Left lobe of liver (tissue), 2 donors: ENCODE data around the gene ZC3H7B. TPM values are rescaled to one million over a fixed set of nuclear protein-coding genes. Genes with fewer than 3 reads are reported as not detected.
"Not testable (repeated sequence)": the region's sequence is repeated elsewhere in the genome, so short reads cannot be mapped to it uniquely, and the experiment has no call there.

Experiments used
- ATAC-seq: fragments of 200-7000 bp; cut with Tn5 transposase; one replicate; pipeline ENCODE4 v1.9.1; 2020; ENCODE audit warnings: mild to moderate bottlenecking, moderate library complexity
- DNase-seq: peaks from one replicate; pipeline ENCODE4 v3.0.0-alpha.2; 2020; ENCODE audit warnings: low spot score
- total RNA-seq: library from RNA; stranded (reverse); gene quantifications from one replicate; pipeline ENCODE4 v1.2.1, GENCODE V29; 2021
- donor health status: DM: no; HTN: no; CAD: no; lungs with moderate emphysema.
- donor health status: DM: no; HTN: yes; CAD: no.

Gene ZC3H7B
- 53.8 TPM for total RNA-seq

GRCh38 chr22:41301085-41302020 is at the start of gene ZC3H7B:
ZC3H7B (plus strand) TSS chr22:41301525; CDS start chr22:41320661, 19,136 bp downstream.
- ATAC-seq (peak; percentile 95), DNase-seq (peak; percentile 82)

- ATAC-seq (no peak), DNase-seq (no peak)
Observed at GRCh38 chr22:41252365-41252764, 49.0 kb upstream of the ZC3H7B start.

- no peak for DNase-seq
- ATAC-seq = no peak
Observed at GRCh38 chr22:41254230-41254629, 47.1 kb upstream of the ZC3H7B start.

GRCh38 chr22:41256254-41257253 is 44.8 kb upstream of the ZC3H7B start:
- no peak for DNase-seq
- ATAC-seq = no peak

GRCh38 chr22:41257696-41258095 is 43.6 kb upstream of the ZC3H7B start:
- ATAC-seq = no peak
- no peak for DNase-seq

- ATAC-seq, DNase-seq: not testable (repeated sequence)
Observed at GRCh38 chr22:41259756-41260155, 41.6 kb upstream of the ZC3H7B start.

GRCh38 chr22:41260871-41261270 is 40.5 kb upstream of the ZC3H7B start:
- ATAC-seq (no peak), DNase-seq (no peak)

GRCh38 chr22:41261541-41262249 is 39.6 kb upstream of the ZC3H7B start:
- DNase-seq = no peak
- peak; percentile 72 for ATAC-seq

- ATAC-seq = no peak
- no peak for DNase-seq
Observed at GRCh38 chr22:41262250-41262765, 39.0 kb upstream of the ZC3H7B start.

GRCh38 chr22:41263704-41264103 is 37.6 kb upstream of the ZC3H7B start:
- ATAC-seq = no peak
- DNase-seq = no peak

GRCh38 chr22:41264408-41264941 is 36.9 kb upstream of the ZC3H7B start:
- no peak for DNase-seq
- ATAC-seq = no peak

- DNase-seq = no peak
Observed at GRCh38 chr22:41267958-41268357, 33.4 kb upstream of the ZC3H7B start.

GRCh38 chr22:41271787-41272186 is 29.5 kb upstream of the ZC3H7B start:
- no peak for ATAC-seq
- DNase-seq = no peak

More at GRCh38 chr22:41267958-41268357, 33.4 kb upstream of the ZC3H7B start:
- ATAC-seq = no peak

- no peak for DNase-seq
- no peak for ATAC-seq
Observed at GRCh38 chr22:41273128-41273527, 28.2 kb upstream of the ZC3H7B start.

- ATAC-seq = no peak
- DNase-seq = no peak
Observed at GRCh38 chr22:41274856-41275255, 26.5 kb upstream of the ZC3H7B start.

- ATAC-seq = no peak
- no peak for DNase-seq
Observed at GRCh38 chr22:41280065-41280464, 21.3 kb upstream of the ZC3H7B start.

- DNase-seq (no peak), ATAC-seq (no peak)
Observed at GRCh38 chr22:41280854-41281253, 20.5 kb upstream of the ZC3H7B start.

GRCh38 chr22:41284465-41284864 is 16.9 kb upstream of the ZC3H7B start:
- ATAC-seq (no peak), DNase-seq (peak; percentile 57)

- ATAC-seq (peak; percentile 14), DNase-seq (peak; percentile 62)
Observed at GRCh38 chr22:41285441-41285819, 15.9 kb upstream of the ZC3H7B start.
